GM23248 (cell line): ENCODE data around the gene WDR64. TPM values are rescaled to one million over a fixed set of nuclear protein-coding genes. Genes with fewer than 3 reads are reported as not detected.
A peak's percentile ranks its signal among the peaks of the same experiment; 100 is the strongest.

ENCODE experiments used
- DNase-seq: peaks from one replicate; pipeline ENCODE4 v3.0.0-alpha.2; 2015
- H2AFZ ChIP-seq: fragments of 200-600 bp; sonication (generic); 2 replicates; pipeline ENCODE4 v1.6.1; 2016; ENCODE audit warnings: antibody characterized with exemption
- H3F3A ChIP-seq: fragments of 200-600 bp; sonication (generic); 2 replicates; pipeline ENCODE4 v1.6.1; 2016; ENCODE audit warnings: mild to moderate bottlenecking, antibody characterized with exemption, mixed run types; ENCODE audit not compliant: insufficient read depth
- H3K27ac ChIP-seq: fragments of 200-600 bp; sonication (generic); 2 replicates; pipeline ENCODE4 v1.5.1; 2016; ENCODE audit warnings: mild to moderate bottlenecking
- H3K27me3 ChIP-seq: fragments of 200-600 bp; sonication (generic); replicated peaks from 2 replicates; pipeline ENCODE4 v1.6.1; 2016; ENCODE audit warnings: mild to moderate bottlenecking; ENCODE audit not compliant: insufficient read depth
- H3K36me3 ChIP-seq: fragments of 200-600 bp; sonication (generic); 2 replicates; pipeline ENCODE4 v1.6.1; 2016; ENCODE audit warnings: low read depth, mild to moderate bottlenecking
- H3K4me1 ChIP-seq: fragments of 200-600 bp; sonication (generic); 2 replicates; pipeline ENCODE4 v1.6.1; 2016; ENCODE audit warnings: mild to moderate bottlenecking; ENCODE audit not compliant: insufficient read depth
- H3K4me2 ChIP-seq: fragments of 200-600 bp; sonication (generic); one replicate; pipeline ENCODE4 v1.6.1; 2016; ENCODE audit warnings: mild to moderate bottlenecking; ENCODE audit not compliant: unreplicated experiment
- H3K4me3 ChIP-seq: fragments of 200-600 bp; sonication (generic); 2 replicates; pipeline ENCODE4 v1.5.1; 2016; ENCODE audit warnings: mild to moderate bottlenecking
- H3K79me2 ChIP-seq: fragments of 200-600 bp; sonication (generic); 2 replicates; pipeline ENCODE4 v1.6.1; 2016; ENCODE audit warnings: mild to moderate bottlenecking; ENCODE audit not compliant: insufficient read depth
- H3K9ac ChIP-seq: fragments of 200-600 bp; sonication (generic); 2 replicates; pipeline ENCODE4 v1.6.1; 2016; ENCODE audit warnings: mild to moderate bottlenecking
- H3K9me2 ChIP-seq: fragments of 200-600 bp; sonication (generic); 2 replicates; pipeline ENCODE4 v1.6.1; 2016; ENCODE audit warnings: mixed run types, mild to moderate bottlenecking, moderate library complexity; ENCODE audit not compliant: insufficient read depth
- H3K9me3 ChIP-seq: fragments of 200-600 bp; sonication (generic); one replicate; pipeline ENCODE4 v1.6.1; 2017; ENCODE audit warnings: low read depth
- H4K20me1 ChIP-seq: fragments of 200-600 bp; sonication (generic); 2 replicates; pipeline ENCODE4 v1.6.0; 2016; ENCODE audit not compliant: insufficient read depth
- EZH2 ChIP-seq: fragments of 200-600 bp; sonication (generic); IDR thresholded peaks from 2 replicates; pipeline ENCODE4 v1.6.1; 2018; ENCODE audit warnings: antibody characterized with exemption, mild to moderate bottlenecking; ENCODE audit not compliant: insufficient read depth, poor library complexity, severe bottlenecking
- EZH2phosphoT487 ChIP-seq: fragments of 200-600 bp; sonication (generic); IDR thresholded peaks from 2 replicates; pipeline ENCODE4 v1.6.1; 2018; ENCODE audit warnings: antibody characterized with exemption, moderate library complexity, mild to moderate bottlenecking, low read depth; ENCODE audit not compliant: insufficient read depth
- WGBS, 2 experiments: methylation state at CpG; one replicate each; pipeline ENCODE4 v1.1.6; 2015 to 2017; ENCODE audit warnings: low lambda C conversion rate in 2 of 2, low coverage in 1 of 2; ENCODE audit errors: missing lambda C conversion rate in 2 of 2; 5-methylcytosine and 5-hydroxymethylcytosine counted together
- in situ Hi-C: fragments of 300-500 bp; cut with MboI; formaldehyde crosslinking; loops from 2 replicates; pipeline ENCODE4 v1.15.0; 2020
- polyA plus RNA-seq: library from polyadenylated mRNA; unstranded; fragments of >200 nt; fragmentation: Nextera tagmentation; extraction: Ambion mirVana; gene quantifications from 2 replicates; pipeline ENCODE4 v1.2.1, GENCODE V29; 2016
- total RNA-seq: library from RNA; depleted of rRNA; stranded (reverse); fragments of >200 nt; shearing (Covaris generic); gene quantifications from 2 replicates; pipeline ENCODE4 v1.2.3, GENCODE V29; 2014

The WDR64 gene
- total and polyA plus RNA-seq, 2 experiments from 2014 or later = not detected

- peaks cover 6% of the 10 kb centered on the region; the same call in 1 of the 2 replicates for H3K36me3 ChIP-seq
- DNase-seq = peak; percentile 68
Observed at GRCh38 chr1:241639623-241640148, 12.4 kb upstream of the WDR64 start.

GRCh38 chr1:241640149-241640866, 11.8 kb upstream of the WDR64 start, which contains the start of the genes CHML and OPN3:
CHML (minus strand) TSS chr1:241640369; CDS start chr1:241635766, 4,603 bp downstream.
OPN3 (minus strand) TSS chr1:241640369; CDS start chr1:241640254, 115 bp downstream.
- WGBS, 2 experiments = 8 to 29% methylated on average over 17 to 63 of the region's 81 CpGs
- peaks cover 3% of the 10 kb centered on the region; the same call in 1 of the 2 replicates for H3K36me3 ChIP-seq
- H3K27ac ChIP-seq = no peak within 1 kb of the TSS
- H3K4me3 ChIP-seq = peak within 1 kb of the TSS; percentile 84
- H3K4me1 ChIP-seq = peaks cover 32% of the 10 kb centered on the region
- H3K9me2 ChIP-seq = no peaks in the 10 kb centered on the region
- peaks cover 12% of the 10 kb centered on the region for H3F3A ChIP-seq
- H3K27me3 ChIP-seq = no peaks in the 10 kb centered on the region
- no peaks in the 10 kb centered on the region for H3K9me3 ChIP-seq
- H3K79me2 ChIP-seq = peaks cover 33% of the 10 kb centered on the region
- peak; percentile 94 for DNase-seq
- peak within 1 kb of the TSS; percentile 70 for H3K9ac ChIP-seq
- in situ Hi-C loops = no loop called here
- no peak for TF ChIP-seq EZH2
- TF ChIP-seq EZH2phosphoT487 = no peak
- peak within 1 kb of the TSS; percentile 91 for H2AFZ ChIP-seq
- H4K20me1 ChIP-seq = no peaks in the 10 kb centered on the region
- peak within 1 kb of the TSS; percentile 93 for H3K4me2 ChIP-seq

More at GRCh38 chr1:241639623-241640148, 12.4 kb upstream of the WDR64 start:
- Histone ChIP-seq H3K27ac (no peak overlapping the region), H3K4me1 (peaks cover 32% of the 10 kb centered on the region), H4K20me1 (no peaks in the 10 kb centered on the region), H3F3A (peaks cover 12% of the 10 kb centered on the region), H3K27me3 (no peaks in the 10 kb centered on the region), H3K4me2 (peak overlapping the region; percentile 93), H3K79me2 (peaks cover 33% of the 10 kb centered on the region), H3K4me3 (peak overlapping the region; percentile 84), H2AFZ (peak overlapping the region; percentile 91), H3K9me3 (no peaks in the 10 kb centered on the region), H3K9ac (peak overlapping the region; percentile 70), H3K9me2 (no peaks in the 10 kb centered on the region)
- in situ Hi-C loops = no loop called here
- TF ChIP-seq EZH2 (no peak), EZH2phosphoT487 (no peak)
- 1 to 2% methylated on average over 31 to 33 of the region's 42 CpGs for WGBS, 2 experiments

- H3K9ac ChIP-seq = no peak overlapping the region
- H3K9me3 ChIP-seq = no peaks in the 10 kb centered on the region
- 91 to 93% methylated on average over 9 of the region's 9 CpGs for WGBS, 2 experiments
- DNase-seq = no peak
- H3K36me3 ChIP-seq = no peaks in the 10 kb centered on the region
- H3K27me3 ChIP-seq = no peaks in the 10 kb centered on the region
- peaks cover 12% of the 10 kb centered on the region for H3F3A ChIP-seq
- TF ChIP-seq EZH2phosphoT487 = no peak
- no peak for TF ChIP-seq EZH2
- no peaks in the 10 kb centered on the region for H3K9me2 ChIP-seq
- peak overlapping the region; percentile 84; the same call in 1 of the 2 replicates for H3K4me3 ChIP-seq
- H3K4me1 ChIP-seq = peaks cover 32% of the 10 kb centered on the region
- no peak overlapping the region for H3K27ac ChIP-seq
- peaks cover 28% of the 10 kb centered on the region for H3K79me2 ChIP-seq
- peak overlapping the region; percentile 88 for H2AFZ ChIP-seq
- in situ Hi-C loops = no loop called here
- no peak overlapping the region for H3K4me2 ChIP-seq
- no peaks in the 10 kb centered on the region for H4K20me1 ChIP-seq
Observed at GRCh38 chr1:241640867-241641622, 11.0 kb upstream of the WDR64 start.

- no peaks in the 10 kb centered on the region for H3K27me3 ChIP-seq
- no peak overlapping the region for H2AFZ ChIP-seq
- H3K9me2 ChIP-seq = no peaks in the 10 kb centered on the region
- H3K9me3 ChIP-seq = no peaks in the 10 kb centered on the region
- TF ChIP-seq EZH2 = no peak
- TF ChIP-seq EZH2phosphoT487 = no peak
- H3K4me2 ChIP-seq = no peak overlapping the region
- H3K9ac ChIP-seq = no peak overlapping the region
- no peak overlapping the region for H3K27ac ChIP-seq
- H3K4me1 ChIP-seq = peaks cover 29% of the 10 kb centered on the region
- peak; percentile 48 for DNase-seq
- WGBS, 2 experiments = 68 to 69% methylated on average over 12 of the region's 12 CpGs
- no peak overlapping the region for H3K4me3 ChIP-seq
- no peaks in the 10 kb centered on the region for H4K20me1 ChIP-seq
- H3F3A ChIP-seq = peaks cover 12% of the 10 kb centered on the region
- in situ Hi-C loops = no loop called here
- H3K36me3 ChIP-seq = no peaks in the 10 kb centered on the region
- peaks cover 18% of the 10 kb centered on the region for H3K79me2 ChIP-seq
Observed at GRCh38 chr1:241641773-241642592, 10.1 kb upstream of the WDR64 start.
